HTERT RPE-1 (cell line): ENCODE measurements around the gene CENPX.

Experiments used
- in situ Hi-C: fragments of 300-500 bp; cut with MboI; formaldehyde crosslinking; loops from 4 replicates; pipeline ENCODE4 v1.14.3; 2020; ENCODE audit warnings: low sequenced_read_pairs

Gene CENPX

DNA sequence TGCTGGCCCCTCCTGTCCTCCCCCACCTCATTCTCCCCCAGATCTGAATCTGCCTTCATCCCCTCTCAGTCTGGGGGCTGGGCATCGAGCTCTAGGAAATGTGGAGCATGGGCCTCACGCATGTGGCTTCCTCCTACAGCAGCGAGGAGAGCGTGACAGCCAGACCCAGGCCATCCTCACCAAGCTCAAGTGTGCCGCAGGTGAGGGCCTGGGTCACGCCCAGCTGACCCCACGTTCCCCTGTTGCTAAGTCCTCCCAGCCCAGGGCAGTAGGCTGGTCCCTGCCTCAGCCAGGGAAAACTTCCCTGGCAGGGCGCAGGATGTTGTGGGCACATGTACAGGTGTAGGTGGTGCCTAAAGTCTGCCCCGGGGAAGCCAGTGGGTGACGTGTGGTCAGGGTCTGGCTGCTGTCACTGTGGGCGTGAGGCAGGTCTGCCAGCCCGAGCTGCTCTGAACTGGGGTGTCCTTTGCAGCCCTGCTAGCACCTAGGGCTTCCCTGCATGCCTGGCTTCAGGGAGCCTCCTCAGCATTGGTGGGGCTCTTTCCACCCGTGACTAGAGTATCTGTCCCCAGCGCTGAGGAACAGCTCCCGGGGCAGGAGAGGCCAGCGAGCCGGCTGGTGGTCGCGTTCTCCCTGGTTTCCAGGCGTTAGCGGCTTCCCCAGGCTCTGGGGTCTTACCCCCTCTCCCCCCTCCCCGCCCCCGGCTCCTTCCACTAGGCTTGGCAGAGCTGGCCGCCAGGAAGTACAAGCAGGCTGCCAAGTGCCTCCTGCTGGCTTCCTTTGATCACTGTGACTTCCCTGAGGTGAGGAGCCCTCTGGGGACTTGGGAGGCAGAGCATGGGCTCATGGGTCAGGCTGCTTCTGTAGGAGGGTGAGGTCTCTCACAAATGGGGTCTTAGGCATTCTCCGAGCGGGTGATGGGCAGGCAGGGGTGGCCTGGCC lies 32.6 kb upstream of the CENPX start:
- in situ Hi-C loops: no loop called here

DNA sequence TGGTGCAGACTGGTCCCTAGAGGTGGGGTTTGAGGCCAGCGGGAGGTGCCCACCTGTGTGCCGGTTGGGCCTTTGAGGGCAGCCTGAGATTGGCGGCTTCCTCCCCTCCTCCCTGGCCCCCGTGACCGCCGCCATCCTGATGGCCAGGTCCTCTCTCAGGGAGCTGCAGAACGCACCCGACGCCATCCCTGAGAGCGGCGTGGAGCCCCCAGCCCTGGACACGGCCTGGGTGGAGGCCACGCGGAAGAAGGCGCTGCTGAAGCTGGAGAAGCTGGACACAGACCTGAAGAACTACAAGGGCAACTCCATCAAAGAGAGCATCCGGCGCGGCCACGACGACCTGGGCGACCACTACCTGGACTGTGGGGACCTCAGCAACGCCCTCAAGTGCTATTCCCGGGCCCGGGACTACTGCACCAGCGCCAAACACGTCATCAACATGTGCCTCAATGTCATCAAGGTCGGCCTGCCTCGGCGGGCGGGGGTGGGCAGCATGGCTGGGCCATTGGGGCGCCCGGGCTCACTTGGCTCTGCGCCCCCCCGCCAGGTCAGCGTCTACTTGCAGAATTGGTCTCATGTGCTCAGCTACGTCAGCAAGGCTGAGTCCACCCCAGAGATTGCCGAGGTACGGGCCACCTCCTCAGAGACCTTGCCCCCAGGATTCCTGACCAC lies 31.8 kb upstream of the CENPX start:
- in situ Hi-C loops: no loop called here

DNA sequence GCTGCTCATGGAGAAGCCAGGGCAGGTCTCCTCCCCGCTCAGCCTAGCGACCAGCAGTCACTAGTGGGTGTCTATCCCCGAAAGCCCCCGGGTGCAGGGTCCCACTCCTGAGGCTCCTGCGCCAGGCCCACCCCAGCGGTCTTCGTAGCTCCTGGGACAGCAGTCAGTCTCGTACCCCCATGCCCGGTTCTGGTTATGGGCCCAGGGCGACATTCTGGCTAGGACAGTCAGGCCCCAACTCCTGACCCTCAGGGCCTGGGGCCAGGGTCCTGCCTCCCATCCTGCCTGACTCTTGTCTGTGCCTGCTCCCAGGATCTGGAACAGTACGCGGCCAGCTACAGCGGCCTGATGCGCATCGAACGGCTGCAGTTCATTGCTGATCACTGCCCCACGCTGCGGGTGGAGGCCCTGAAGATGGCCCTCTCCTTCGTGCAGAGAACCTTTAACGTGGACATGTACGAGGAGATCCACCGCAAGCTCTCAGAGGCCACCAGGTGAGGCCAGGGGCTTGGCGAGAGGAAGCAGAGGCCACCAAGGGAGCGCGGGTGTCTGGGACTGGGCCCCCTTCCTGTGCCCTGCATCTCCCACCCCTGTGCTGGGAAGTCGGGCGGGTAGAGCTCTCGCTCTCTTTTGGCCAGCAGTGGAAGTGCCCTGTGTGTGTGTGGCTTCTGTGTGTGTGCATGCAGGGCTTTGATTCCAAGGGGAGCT lies 31.0 kb upstream of the CENPX start:
- in situ Hi-C loops: no loop called here

DNA sequence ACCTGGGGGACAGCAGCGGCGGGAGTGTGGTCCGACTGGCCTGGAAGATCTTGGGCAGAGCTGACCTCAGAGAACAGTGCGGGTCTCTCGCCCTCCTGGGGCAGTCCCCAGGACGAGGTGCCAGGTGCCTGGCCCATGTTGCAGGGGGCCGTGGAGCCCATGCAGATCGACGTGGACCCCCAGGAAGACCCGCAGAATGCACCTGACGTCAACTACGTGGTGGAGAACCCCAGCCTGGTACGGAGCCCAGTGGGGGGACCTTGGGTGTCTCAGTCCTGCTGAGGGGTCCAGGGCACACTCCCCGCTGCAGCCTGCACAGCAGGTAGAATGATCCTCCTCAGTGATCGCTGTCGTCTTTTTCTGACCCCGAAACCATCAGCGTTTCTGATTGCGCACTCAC lies 30.5 kb upstream of the CENPX start:
- in situ Hi-C loops: no loop called here

DNA sequence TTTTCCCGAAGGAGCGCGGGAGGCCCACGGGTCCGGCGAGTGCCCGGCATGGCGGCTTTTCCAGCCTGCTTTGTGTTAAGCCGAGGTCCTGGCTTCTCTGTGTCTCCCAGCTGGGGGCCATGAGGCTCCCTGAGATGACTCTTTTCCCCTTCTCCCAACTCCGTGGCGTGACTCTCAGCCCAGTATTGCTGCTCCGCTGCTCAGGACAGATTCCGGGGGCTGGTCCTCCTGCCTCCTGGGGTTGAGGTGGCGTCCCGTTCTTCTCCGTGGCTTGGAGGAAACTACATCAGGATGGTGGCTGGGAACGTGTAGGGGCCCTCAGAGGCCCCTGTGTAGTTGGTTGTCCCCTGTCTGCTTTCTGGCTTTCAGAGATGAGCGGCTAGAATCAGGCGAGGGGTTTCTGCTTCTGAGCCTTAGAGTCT lies 30.0 kb upstream of the CENPX start:
- in situ Hi-C loops: no loop called here

DNA sequence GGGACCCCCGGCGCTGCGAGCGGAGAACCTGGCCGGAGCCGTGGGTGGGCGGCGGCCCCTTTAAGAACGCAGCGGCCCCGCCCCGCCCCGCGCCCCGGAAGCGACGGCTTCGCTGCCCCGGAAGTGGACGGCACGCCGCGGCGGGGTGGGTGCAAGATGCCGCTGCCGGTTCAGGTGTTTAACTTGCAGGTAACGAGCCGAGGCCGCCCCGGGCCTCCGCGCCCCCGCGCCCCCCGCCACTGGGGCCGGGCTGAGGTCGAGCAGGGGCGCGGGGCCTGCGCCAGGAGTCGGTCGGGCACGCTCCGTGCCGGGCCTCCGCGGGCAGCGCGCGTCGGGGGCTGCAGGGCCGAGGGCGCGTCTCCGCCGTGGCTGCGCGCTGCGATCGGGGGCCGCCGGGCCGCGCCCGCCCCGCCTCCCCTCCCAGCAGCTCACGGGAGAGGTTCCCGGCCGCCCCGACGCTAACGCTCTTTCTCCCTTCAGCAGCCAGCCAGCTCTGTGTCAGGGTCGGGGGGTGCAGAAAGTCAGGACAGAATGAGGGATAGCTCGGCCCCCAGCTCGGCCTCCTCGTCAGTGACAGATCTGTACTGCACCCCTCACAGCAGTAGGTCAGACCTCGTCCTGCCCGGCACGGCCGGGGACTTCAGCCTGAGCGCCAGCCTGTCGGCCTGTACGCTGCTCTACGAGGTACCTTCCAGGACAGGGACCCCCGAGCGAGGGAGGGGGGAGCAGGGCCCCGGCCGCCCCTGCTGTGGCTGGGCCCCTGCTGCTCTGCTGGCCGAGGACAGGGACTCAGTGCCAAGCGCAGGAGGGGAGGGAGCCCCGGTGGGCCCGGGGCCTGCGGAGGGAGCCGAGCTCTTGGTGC lies 29.3 kb upstream of the CENPX start, which contains the start of the genes GPS1 and RFNG:
GPS1 (plus strand) TSS at position 123 of the 862 bp plus-strand sequence; CDS start at position 157, 34 bp downstream.
RFNG (minus strand) TSS at position 36 of the 862 bp plus-strand sequence. CDS start 45 bp downstream, outside the sequence.
- in situ Hi-C loops: no loop called here

DNA sequence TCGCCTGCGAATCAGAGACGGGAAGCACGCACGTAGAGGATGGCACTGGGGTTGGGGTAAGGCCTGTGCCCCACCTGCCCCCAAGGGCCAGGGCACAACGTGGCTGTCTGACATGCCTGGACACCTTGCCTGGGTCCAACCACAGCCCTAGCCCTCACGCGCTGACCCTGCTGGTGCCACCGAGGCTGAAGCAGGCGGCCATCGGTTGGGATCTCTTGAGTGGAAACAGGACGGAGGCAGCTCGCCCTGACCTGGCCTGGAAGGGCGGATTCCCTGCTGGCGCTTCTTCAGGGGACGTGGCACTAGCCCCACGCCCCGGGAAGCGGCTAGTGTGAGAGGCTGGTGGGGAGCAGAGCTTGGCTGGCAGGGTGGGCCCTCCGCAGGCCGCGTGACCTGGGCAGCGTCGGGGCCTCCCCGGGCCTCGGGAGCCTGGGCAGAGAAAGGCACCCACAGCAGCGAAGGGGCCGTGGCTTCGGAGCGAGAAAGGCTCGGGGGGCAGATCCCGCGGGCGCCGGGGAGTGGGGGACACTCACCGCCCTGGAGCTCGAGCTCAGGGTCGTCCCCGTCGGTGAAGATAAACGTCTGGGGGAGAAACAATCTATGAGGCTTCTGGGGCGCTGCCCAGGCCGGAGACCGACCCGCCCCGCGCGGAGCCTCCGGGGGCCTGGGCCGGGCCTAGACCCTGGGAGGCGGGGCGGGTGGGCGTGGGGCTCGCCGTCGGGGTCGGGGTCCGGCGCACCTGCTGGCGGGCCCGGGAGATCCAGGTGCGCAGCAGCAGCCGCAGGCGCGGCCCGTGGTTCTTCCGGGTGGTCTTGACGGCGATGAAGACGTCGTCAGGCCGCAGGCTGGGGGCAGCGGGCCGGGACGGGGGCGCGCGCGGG lies 28.3 kb upstream of the CENPX start:
- in situ Hi-C loops: no loop called here

DNA sequence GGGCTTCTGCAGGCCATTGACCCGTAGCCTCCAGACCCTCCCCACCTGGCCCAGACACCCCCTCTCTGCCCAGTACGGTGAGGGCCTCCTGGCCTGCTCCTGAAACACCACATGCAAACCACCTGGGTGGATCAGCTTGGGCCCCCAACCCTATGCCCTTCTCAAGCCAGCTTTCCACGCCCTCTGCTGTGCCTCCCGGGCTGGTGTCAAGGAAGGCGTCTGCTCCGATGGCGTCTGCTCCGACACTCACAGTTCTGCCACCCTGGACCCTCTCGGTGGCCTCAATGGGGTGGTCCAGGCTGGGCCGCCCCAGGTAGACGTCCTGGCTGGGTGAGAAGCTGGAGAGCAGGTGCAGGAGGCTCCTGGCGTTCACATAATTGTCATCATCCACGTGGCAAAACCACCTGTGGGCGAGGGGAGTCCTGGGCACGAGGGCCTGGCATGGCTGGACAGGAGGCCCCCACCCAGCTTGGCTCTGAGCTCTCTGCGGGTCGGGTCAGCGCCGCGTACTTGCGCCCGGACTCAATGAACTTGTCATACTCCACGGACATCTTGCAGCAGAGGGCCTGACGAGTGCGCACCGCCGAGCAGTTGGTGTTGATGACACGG lies 27.6 kb upstream of the CENPX start:
- in situ Hi-C loops: no loop called here

DNA sequence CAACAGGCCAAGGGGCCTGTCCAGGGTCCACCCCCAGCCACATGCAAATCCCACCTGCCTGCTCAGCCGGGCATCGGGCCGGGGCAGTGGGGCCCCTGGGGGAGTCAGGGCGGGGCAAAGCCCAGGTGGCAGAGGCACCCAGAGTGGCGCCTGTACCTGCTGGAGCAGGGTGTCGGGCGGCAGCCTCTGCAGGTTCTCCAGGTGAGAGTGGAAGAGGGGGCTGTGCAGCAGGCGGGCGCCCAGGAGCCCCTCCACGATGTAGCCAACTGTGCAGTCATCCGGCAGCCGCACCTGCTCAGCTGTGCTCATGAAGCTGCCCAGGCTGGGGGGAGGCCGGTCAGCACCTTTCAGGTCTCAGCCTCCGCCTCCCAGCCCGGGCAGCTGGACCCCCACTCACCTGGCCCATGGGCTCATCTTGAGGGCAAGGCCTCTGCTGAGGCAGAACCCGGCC lies 26.9 kb upstream of the CENPX start:
- in situ Hi-C loops: no loop called here

DNA sequence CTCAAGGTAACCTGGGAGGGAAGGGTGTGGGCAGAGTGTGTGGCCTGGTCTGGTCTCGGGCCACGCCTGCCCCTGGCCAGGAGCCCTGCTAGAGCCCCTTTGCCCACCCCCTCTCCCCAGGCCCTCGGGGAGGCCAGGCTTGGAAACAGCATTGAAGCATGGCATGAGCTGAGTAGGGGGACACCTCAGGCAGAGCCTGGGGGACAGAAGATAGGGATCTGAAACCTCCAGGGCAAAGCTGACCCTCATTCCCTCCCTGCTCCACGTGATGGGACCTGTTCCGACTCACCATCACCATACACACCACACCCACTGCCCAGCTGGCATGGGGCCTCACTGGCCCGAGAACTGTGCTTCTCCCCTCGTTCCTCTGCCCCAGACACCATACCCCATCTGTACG lies 26.4 kb upstream of the CENPX start:
- in situ Hi-C loops: no loop called here

DNA sequence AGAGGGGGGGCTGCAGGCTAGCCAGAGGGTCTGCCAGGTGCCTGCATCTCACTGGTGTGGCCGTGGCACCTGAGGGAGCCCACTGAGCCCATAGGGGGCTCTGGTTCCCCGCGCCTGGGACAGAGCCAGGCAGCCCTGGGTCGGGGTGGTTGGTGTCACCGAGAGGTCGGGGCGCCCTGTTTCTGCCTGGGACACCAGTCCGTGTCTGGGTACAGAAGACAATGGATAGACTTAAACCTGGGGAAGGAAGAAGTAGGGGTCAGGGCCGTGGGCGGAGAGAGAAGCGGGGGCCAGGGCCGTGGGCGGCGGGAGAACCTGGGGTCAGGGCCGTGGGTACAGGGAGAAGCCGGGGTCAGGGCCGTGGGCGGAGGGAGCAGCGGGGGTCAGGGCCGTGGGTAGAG lies 25.9 kb upstream of the CENPX start:
- in situ Hi-C loops: no loop called here

DNA sequence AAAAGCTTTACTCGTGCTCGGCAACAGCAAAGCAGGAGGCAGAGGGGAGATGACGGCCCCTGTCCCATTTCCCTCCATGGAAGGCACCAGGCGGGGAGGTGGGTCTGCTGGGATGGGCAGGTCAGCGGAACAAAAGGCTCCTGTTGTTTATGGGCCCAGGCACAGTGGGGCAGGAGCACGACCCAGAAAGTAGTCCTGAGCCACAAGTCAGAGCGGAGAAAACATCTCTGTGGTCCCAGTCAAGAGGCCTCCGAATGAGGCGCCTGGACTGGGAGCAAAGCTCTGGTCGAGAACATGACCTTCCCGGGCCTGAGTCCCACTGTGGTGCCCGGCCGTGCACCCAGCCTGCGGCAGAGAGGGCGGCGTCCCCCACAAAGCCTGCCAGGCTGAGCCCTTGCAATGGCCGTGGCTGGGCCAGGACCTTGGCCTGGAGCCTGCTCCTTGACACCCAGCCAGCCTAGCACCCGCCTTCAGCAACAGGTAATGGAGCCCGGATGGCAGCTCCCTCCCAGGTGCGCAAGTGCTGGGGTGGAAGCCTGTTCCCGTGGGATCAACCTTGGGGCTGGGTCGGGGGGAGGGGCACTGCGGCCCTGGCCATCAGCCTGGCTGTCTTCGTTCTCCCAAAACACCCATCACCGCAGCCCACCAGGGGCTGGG lies 25.4 kb upstream of the CENPX start:
- in situ Hi-C loops: no loop called here

DNA sequence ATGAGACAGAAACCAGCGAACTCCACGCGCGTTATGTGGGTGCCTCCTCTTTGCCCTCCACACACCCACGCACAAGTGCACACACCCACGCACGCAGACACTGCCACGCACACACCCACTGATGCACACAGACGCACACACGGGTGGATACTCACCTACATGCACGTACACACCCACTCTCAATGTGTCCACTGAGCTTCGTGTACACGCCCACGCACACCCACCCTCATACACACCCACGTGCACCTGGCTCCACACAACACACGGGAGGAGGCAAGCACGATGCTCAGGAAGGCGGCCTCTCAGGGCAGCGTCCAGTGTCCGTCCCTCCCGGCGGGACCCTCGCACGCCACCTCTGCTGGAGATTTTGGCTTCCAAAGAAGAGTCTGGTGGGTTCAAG lies 24.7 kb upstream of the CENPX start:
- in situ Hi-C loops: no loop called here

DNA sequence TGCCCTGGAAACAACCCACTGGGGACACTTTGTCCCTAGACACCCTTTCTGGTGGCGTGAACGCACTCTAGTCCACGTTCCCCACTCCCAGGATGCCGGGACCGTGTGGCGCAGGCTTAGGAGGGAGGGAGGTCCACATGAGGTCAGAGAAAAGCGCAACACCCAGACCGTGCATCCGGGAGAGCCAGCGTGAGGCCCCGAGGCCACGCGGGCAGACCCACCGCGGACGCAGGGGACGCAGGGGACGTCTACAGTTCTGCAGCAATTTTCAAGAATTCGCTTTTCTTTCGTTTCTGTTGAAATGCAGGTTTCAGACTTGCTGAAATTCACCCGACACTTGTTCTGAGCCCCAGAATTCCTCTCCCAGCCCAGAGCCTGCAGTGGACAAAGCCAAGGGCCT lies 24.2 kb upstream of the CENPX start:
- in situ Hi-C loops: no loop called here

DNA sequence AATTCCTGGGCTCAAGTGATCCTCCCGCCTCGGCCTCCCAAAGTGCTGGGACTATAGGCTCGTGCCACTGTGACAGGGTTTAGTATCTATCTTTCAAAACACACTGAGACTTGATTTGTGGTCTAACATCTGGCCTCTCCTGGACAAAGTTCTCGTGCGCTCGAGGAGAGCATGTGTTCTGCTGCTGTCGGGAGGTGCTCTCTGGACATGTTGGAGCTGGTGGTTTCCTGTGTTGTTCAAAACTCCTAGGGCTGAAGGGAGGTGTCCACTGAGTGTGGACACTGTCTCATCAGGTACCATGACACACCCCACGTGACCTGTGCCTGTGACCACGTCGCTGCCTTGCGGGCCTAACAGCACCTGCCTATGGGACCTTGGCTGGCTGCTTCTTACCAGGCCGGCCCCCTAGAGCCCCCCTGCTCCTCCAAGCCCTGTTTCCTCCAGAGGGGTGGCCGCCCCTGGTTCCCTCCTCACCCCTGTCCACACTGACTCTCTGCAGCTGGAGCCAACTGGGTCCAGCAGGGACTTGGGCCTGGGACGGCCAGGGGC lies 23.3 kb upstream of the CENPX start:
- in situ Hi-C loops: no loop called here

DNA sequence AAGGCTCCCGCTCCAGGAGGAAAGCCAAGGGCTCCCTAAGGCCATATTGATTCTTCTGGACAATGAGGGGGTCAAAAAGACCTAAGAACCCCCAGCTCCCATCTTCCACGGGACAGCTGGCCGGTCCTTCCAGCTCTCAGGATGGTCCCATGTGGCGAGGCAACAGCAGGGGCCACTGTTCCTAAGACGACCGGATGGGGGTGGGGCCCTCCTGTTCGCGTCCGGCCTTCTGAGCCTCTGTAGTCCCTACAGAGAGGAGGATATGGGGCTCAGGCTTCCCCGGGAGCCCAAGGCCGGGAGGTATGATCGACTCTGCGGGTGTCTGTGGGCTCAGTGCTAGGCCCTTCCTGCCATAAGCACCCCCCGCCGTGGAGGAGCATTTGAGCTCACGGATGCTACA lies 20.8 kb upstream of the CENPX start:
- in situ Hi-C loops: no loop called here

DNA sequence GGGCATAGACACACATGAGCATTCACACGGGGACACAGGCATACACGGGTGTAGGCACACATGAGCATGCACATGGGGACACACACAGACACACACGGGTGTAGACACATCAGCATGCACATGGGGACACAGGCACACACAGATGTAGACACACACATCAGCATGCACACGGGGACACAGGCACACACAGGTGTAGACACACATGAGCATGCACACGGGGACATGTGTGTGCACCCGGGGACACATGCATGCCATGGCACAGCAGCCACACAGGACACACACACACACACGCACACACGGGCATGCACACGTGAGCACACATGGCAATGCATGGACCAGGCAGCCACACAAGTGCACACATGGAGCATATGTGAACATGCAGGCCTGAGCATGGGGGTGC lies 20.0 kb upstream of the CENPX start:
- in situ Hi-C loops: no loop called here

DNA sequence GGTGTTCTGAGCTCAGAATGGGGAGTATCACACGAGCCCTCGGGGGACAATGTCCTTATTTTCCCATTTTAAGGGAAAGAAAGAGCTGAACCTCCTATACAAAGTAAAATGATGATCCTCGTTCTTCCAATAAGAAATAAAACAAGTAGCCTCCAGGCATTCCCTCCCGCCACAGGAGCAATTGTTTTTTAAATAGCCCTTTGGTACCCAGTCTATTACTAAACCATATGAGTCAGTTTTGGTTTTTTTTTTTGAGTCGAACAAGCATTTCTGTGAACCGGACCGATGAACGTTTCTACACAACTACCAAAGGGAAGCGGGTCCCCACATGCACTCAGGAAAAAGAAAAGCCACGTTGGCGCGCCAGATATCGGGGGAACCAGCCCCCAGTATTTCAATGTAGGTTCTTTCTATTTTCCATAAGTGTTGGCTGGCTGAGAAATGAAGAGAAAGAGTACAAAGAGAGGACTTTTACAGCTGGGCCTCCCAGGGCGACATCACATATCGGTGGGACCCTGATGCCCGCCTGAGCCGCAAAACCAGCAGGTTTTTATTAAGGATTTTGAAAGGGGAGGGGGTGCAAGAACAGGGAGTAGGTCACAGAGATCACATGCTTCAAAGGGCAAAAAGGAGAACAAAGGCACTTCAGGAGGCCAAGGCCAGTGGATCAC lies 18.6 kb upstream of the CENPX start:
- in situ Hi-C loops: no loop called here
